ENCODE results near the gene TSNAX.
A peak's percentile ranks its signal among the peaks of the same experiment; 100 is the strongest.

The TSNAX gene

DNA sequence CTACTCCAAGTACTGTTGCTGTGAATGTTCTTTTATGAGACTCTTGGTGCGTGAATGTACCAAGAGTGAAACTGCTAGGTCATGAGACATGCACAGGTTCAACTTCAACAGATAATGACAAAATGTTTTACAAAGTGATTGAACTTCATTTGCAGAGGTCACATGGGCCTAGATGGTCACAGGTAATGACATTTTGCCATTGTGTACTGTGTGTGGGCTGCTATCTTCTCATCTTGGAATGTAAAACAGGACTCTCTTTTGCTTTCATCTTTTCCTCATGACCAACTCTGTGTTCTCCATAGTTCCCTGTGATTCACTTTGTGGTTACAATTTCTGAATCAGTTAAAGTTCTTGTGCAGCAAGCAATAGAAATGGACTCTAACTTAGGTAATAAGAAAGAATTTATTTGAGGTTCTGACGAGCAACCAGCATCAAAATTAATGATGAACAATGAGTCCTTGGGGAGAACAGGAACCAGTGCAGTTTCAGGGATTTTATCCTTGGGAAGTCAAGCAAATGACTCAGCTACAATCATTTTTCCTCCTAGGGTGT, 16.2 kb upstream of the TSNAX start:
- H3K18ac ChIP-seq (ENCODE audit: low read depth in 1 of 2, low read length in 2 of 2): no peak overlapping the region
- no peak overlapping the region for H3K14ac ChIP-seq (ENCODE audit: low read length in 2 of 2)
- H3K9ac ChIP-seq (ENCODE audit: low read length): peak overlapping the region; percentile 74
- no peak overlapping the region for H2AK5ac ChIP-seq (ENCODE audit: low read length, severe bottlenecking)
- H3K79me1 ChIP-seq (replicated peaks; ENCODE audit: low read length, poor library complexity, severe bottlenecking): no peaks in the 10 kb centered on the region
- no peak overlapping the region for H2BK12ac ChIP-seq (ENCODE audit: low read length in 2 of 2)
- no peak overlapping the region for H2BK5ac ChIP-seq (ENCODE audit: low read depth, low read length, poor library complexity, severe bottlenecking)
- peak; percentile 26 for DNase-seq
- no peak overlapping the region for H4K91ac ChIP-seq (ENCODE audit: low read length)
- H4K8ac ChIP-seq (ENCODE audit: low read length): no peak overlapping the region
- H3K4me2 ChIP-seq (ENCODE audit: low read length, poor library complexity, severe bottlenecking): no peak overlapping the region
- H2AFZ ChIP-seq (ENCODE audit: low read depth, low read length): no peak overlapping the region
- H2BK15ac ChIP-seq (ENCODE audit: low read depth, poor library complexity, severe bottlenecking): no peak overlapping the region
- H3K4me3 ChIP-seq (ENCODE audit: insufficient read depth in 1 of 2, low read depth in 1 of 2, low read length in 2 of 2): peak overlapping the region in 1 of 2 experiments; percentile 44
- H3K4me1 ChIP-seq (ENCODE audit: control insufficient read depth, insufficient read depth, low read depth, low read length): no peaks in the 10 kb centered on the region
- H2BK120ac ChIP-seq (ENCODE audit: low read depth, low read length): no peak overlapping the region
- H3K9me3 ChIP-seq (ENCODE audit: control insufficient read depth, low read length): no peaks in the 10 kb centered on the region
- WGBS: 73% methylated on average over 2 of the region's 2 CpGs
- H3K4ac ChIP-seq (ENCODE audit: low read depth in 1 of 2, low read length in 2 of 2): no peak overlapping the region
- no peak overlapping the region for H3K23ac ChIP-seq (ENCODE audit: low read length in 2 of 2)
- no peak overlapping the region for H3K27ac ChIP-seq (ENCODE audit: low read length, poor library complexity, severe bottlenecking)
- no peaks in the 10 kb centered on the region for H3K36me3 ChIP-seq (ENCODE audit: control insufficient read depth in 1 of 2, insufficient read depth in 2 of 2, low read depth in 1 of 2, low read length in 2 of 2)
- no peaks in the 10 kb centered on the region for H3K27me3 ChIP-seq (ENCODE audit: control insufficient read depth in 1 of 2, insufficient read depth in 1 of 2, low read length in 2 of 2)

DNA sequence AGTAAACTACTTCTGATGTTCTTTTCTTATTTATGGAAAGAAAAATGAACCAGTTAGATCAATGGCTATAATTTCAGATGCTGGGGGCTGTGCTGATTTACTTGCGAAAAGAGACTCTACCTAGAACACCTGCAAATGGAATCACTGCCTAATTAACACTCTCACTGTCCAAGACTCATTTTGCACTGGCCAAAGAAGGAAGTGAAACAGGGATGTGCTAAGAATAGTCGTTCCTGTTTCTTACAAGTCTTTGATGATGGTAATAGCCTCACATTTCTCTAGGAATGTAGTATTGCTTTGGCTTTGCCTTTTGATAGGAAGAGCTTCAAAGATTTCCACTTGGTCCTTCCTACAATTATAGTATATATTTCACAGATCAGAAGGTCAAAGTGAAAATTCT, 12.7 kb upstream of the TSNAX start:
- no peak overlapping the region for H2AK5ac ChIP-seq (ENCODE audit: low read length, severe bottlenecking)
- H3K4me2 ChIP-seq (ENCODE audit: low read length, poor library complexity, severe bottlenecking): no peak overlapping the region
- no peak overlapping the region for H3K4ac ChIP-seq (ENCODE audit: low read depth in 1 of 2, low read length in 2 of 2)
- no peak overlapping the region for H2AFZ ChIP-seq (ENCODE audit: low read depth, low read length)
- H3K79me1 ChIP-seq (replicated peaks; ENCODE audit: low read length, poor library complexity, severe bottlenecking): no peaks in the 10 kb centered on the region
- DNase-seq: no peak
- H3K27ac ChIP-seq (ENCODE audit: low read length, poor library complexity, severe bottlenecking): no peak overlapping the region
- H2BK12ac ChIP-seq (ENCODE audit: low read length in 2 of 2): no peak overlapping the region
- H2BK5ac ChIP-seq (ENCODE audit: low read depth, low read length, poor library complexity, severe bottlenecking): no peak overlapping the region
- no peak overlapping the region for H2BK15ac ChIP-seq (ENCODE audit: low read depth, poor library complexity, severe bottlenecking)
- no peak overlapping the region for H3K9ac ChIP-seq (ENCODE audit: low read length)
- H4K8ac ChIP-seq (ENCODE audit: low read length): no peak overlapping the region
- H4K91ac ChIP-seq (ENCODE audit: low read length): no peak overlapping the region
- H3K23ac ChIP-seq (ENCODE audit: low read length in 2 of 2): no peak overlapping the region
- WGBS: 100% methylated on average over 1 of the region's 2 CpGs
- H2BK120ac ChIP-seq (ENCODE audit: low read depth, low read length): no peak overlapping the region
- no peaks in the 10 kb centered on the region for H3K9me3 ChIP-seq (ENCODE audit: control insufficient read depth, low read length)
- no peak overlapping the region for H3K14ac ChIP-seq (ENCODE audit: low read length in 2 of 2)
- H3K4me3 ChIP-seq (ENCODE audit: insufficient read depth in 1 of 2, low read depth in 1 of 2, low read length in 2 of 2): no peak overlapping the region
- H3K4me1 ChIP-seq (ENCODE audit: control insufficient read depth, insufficient read depth, low read depth, low read length): no peaks in the 10 kb centered on the region
- H3K18ac ChIP-seq (ENCODE audit: low read depth in 1 of 2, low read length in 2 of 2): no peak overlapping the region
- H3K36me3 ChIP-seq (ENCODE audit: control insufficient read depth in 1 of 2, insufficient read depth in 2 of 2, low read depth in 1 of 2, low read length in 2 of 2): no peaks in the 10 kb centered on the region
- no peaks in the 10 kb centered on the region for H3K27me3 ChIP-seq (ENCODE audit: control insufficient read depth in 1 of 2, insufficient read depth in 1 of 2, low read length in 2 of 2)

DNA sequence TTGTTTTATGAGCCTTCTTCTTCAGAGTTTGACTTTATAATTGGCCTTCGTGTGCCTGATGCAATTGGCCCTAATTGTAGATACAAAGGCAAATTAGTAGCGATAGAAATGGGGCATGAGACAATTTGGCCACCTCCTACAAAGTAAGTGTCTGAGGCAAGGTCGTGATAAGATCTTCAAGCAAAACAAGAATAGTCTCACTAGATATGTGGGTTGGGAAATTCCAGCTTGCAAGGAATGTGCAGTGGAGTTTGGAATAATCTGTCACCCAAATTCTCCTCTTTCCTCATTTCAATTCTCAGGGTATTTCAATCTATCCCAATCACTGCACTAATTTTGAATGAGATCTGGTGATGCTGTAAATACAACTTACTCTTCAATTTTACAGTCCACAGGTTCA, 11.4 kb upstream of the TSNAX start:
- Histone ChIP-seq H3K27me3 (ENCODE audit: control insufficient read depth in 1 of 2, insufficient read depth in 1 of 2, low read length in 2 of 2) (no peaks in the 10 kb centered on the region), H3K4me3 (ENCODE audit: insufficient read depth in 1 of 2, low read depth in 1 of 2, low read length in 2 of 2) (no peak overlapping the region), H2AK5ac (ENCODE audit: low read length, severe bottlenecking) (no peak overlapping the region), H4K91ac (ENCODE audit: low read length) (no peak overlapping the region), H2BK5ac (ENCODE audit: low read depth, low read length, poor library complexity, severe bottlenecking) (no peak overlapping the region), H3K4me2 (ENCODE audit: low read length, poor library complexity, severe bottlenecking) (no peak overlapping the region), H3K4me1 (ENCODE audit: control insufficient read depth, insufficient read depth, low read depth, low read length) (no peaks in the 10 kb centered on the region), H3K4ac (ENCODE audit: low read depth in 1 of 2, low read length in 2 of 2) (no peak overlapping the region), H2BK120ac (ENCODE audit: low read depth, low read length) (no peak overlapping the region), H3K36me3 (ENCODE audit: control insufficient read depth in 1 of 2, insufficient read depth in 2 of 2, low read depth in 1 of 2, low read length in 2 of 2) (no peaks in the 10 kb centered on the region), H3K14ac (ENCODE audit: low read length in 2 of 2) (no peak overlapping the region), H3K27ac (ENCODE audit: low read length, poor library complexity, severe bottlenecking) (no peak overlapping the region), H3K79me1 (replicated peaks; ENCODE audit: low read length, poor library complexity, severe bottlenecking) (no peaks in the 10 kb centered on the region), H4K8ac (ENCODE audit: low read length) (no peak overlapping the region), H3K23ac (ENCODE audit: low read length in 2 of 2) (no peak overlapping the region), H2BK15ac (ENCODE audit: low read depth, poor library complexity, severe bottlenecking) (no peak overlapping the region), H3K9me3 (ENCODE audit: control insufficient read depth, low read length) (no peaks in the 10 kb centered on the region), H3K18ac (ENCODE audit: low read depth in 1 of 2, low read length in 2 of 2) (no peak overlapping the region), H2BK12ac (ENCODE audit: low read length in 2 of 2) (no peak overlapping the region), H3K9ac (ENCODE audit: low read length) (no peak overlapping the region), H2AFZ (ENCODE audit: low read depth, low read length) (no peak overlapping the region)
- 68% methylated on average over 3 of the region's 3 CpGs for WGBS
- DNase-seq: no peak

DNA sequence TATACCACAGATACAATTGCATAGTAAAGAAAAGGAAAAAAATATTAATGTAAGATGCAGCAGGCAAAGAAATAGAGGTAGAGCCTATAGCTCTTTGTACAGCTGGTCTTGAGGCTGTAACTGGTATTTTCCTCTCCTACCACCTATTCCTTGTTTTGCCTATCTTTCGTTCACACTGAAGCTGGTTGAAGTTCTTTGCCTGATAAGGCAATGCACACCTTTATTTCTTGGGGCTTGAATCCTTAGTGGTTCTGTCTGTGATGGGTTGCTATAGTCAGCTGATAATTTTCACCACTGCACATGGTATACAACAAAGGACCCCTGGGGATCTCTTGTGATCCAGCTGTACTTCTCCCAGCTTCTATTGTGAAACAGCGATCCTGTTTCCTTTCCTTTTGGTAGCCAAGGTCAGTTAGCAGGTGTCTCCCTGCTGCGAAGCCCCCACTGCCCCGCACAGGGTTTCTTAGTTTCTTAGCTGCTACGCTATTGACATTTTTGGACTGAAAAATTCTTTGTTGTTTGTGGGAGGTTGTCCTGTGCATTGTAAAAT, 9.9 kb upstream of the TSNAX start:
- Histone ChIP-seq H2BK12ac (ENCODE audit: low read length in 2 of 2) (no peak overlapping the region), H4K91ac (ENCODE audit: low read length) (no peak overlapping the region), H2BK120ac (ENCODE audit: low read depth, low read length) (no peak overlapping the region), H3K18ac (ENCODE audit: low read depth in 1 of 2, low read length in 2 of 2) (no peak overlapping the region), H2BK5ac (ENCODE audit: low read depth, low read length, poor library complexity, severe bottlenecking) (no peak overlapping the region), H3K79me1 (replicated peaks; ENCODE audit: low read length, poor library complexity, severe bottlenecking) (no peaks in the 10 kb centered on the region), H4K8ac (ENCODE audit: low read length) (no peak overlapping the region), H3K23ac (ENCODE audit: low read length in 2 of 2) (no peak overlapping the region), H3K14ac (ENCODE audit: low read length in 2 of 2) (no peak overlapping the region), H2AFZ (ENCODE audit: low read depth, low read length) (no peak overlapping the region), H2AK5ac (ENCODE audit: low read length, severe bottlenecking) (no peak overlapping the region), H3K4ac (ENCODE audit: low read depth in 1 of 2, low read length in 2 of 2) (no peak overlapping the region), H3K4me2 (ENCODE audit: low read length, poor library complexity, severe bottlenecking) (no peak overlapping the region), H2BK15ac (ENCODE audit: low read depth, poor library complexity, severe bottlenecking) (no peak overlapping the region), H3K9me3 (ENCODE audit: control insufficient read depth, low read length) (no peaks in the 10 kb centered on the region), H3K27me3 (ENCODE audit: control insufficient read depth in 1 of 2, insufficient read depth in 1 of 2, low read length in 2 of 2) (no peaks in the 10 kb centered on the region), H3K9ac (ENCODE audit: low read length) (no peak overlapping the region), H3K36me3 (ENCODE audit: control insufficient read depth in 1 of 2, insufficient read depth in 2 of 2, low read depth in 1 of 2, low read length in 2 of 2) (no peaks in the 10 kb centered on the region), H3K4me3 (ENCODE audit: insufficient read depth in 1 of 2, low read depth in 1 of 2, low read length in 2 of 2) (no peak overlapping the region), H3K27ac (ENCODE audit: low read length, poor library complexity, severe bottlenecking) (no peak overlapping the region), H3K4me1 (ENCODE audit: control insufficient read depth, insufficient read depth, low read depth, low read length) (no peaks in the 10 kb centered on the region)
- WGBS: 90% methylated on average over 3 of the region's 5 CpGs
- no peak for DNase-seq

All from mesenchymal stem cell (in vitro differentiated cells and primary cell).